Measurements from ENCODE around the gene NOP58. TPM values are rescaled to one million over a fixed set of nuclear protein-coding genes. Genes with fewer than 3 reads are reported as not detected.
A peak's percentile ranks its signal among the peaks of the same experiment; 100 is the strongest.
"Not testable (repeated sequence)": the region's sequence is repeated elsewhere in the genome, so short reads cannot be mapped to it uniquely, and the experiment has no call there.

NOP58 gene, protein sequence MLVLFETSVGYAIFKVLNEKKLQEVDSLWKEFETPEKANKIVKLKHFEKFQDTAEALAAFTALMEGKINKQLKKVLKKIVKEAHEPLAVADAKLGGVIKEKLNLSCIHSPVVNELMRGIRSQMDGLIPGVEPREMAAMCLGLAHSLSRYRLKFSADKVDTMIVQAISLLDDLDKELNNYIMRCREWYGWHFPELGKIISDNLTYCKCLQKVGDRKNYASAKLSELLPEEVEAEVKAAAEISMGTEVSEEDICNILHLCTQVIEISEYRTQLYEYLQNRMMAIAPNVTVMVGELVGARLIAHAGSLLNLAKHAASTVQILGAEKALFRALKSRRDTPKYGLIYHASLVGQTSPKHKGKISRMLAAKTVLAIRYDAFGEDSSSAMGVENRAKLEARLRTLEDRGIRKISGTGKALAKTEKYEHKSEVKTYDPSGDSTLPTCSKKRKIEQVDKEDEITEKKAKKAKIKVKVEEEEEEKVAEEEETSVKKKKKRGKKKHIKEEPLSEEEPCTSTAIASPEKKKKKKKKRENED
- polyA plus RNA-seq (ENCODE audit: low read depth in 6 of 6): 100 to 1,000 TPM in 1 of 6 donors, 10 to 100 TPM in 5; 65.9 to 103 (median 85.9) TPM

DNA sequence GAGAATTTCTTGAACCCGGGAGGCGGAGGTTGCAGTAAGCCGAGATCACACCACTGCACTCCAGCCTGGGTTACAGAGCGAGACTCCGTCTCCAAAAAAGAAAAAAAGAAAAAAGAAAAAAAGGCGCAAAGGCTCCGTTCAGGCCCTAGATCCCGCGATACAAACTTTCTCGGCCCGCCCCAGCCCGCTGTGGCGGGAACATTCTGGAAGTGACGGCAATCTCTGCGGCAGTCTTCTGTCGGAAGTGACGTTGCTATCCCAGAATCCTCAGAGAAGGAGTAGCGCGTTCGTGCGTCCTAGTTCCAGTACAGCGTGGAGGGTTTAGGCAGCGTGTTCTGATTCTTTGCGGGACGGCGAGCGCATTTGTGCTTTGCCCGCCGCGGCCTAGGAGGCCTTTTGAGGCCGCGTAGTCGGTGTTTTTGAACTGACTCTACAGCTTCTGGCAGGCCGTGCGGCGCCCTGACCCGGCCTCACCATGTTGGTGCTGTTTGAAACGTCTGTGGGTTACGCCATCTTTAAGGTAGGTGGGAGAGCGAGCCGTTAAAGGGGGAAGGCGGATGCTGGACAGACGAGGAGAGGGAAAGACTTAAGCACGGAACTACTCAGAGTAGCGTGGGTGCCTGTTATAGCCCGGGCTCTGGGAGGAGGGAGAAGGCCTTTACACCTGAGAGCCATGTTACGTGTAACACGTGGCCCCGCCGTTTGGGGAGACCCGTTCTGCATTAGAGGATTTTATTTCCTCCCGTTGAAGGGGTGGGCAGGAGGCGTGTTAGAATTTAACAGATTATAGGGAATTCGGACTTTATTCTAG, at the start of gene NOP58:
NOP58 (plus strand) TSS at position 297 of the 811 bp plus-strand sequence; CDS start at position 476, 179 bp downstream.
- DNase-seq (peak; percentile 90), ATAC-seq (ENCODE audit: low read depth in 2 of 2) (peak; percentile 82 to 87)
- Mint-ChIP-seq H3K27ac (peak within 1 kb of the TSS in 4 of 6 donors; percentile 60 to 92 (median 69)), H3K9me3 (no peaks in the 10 kb centered on the region), H3K4me1 (peaks cover 6 to 30% (median 18%) of the 10 kb centered on the region in 3 donors), H3K36me3 (no peaks in the 10 kb centered on the region), H3K27me3 (no peaks in the 10 kb centered on the region), H3K4me3 (peak within 1 kb of the TSS in 5 of 8 donors; percentile 40 to 83 (median 75))

DNA sequence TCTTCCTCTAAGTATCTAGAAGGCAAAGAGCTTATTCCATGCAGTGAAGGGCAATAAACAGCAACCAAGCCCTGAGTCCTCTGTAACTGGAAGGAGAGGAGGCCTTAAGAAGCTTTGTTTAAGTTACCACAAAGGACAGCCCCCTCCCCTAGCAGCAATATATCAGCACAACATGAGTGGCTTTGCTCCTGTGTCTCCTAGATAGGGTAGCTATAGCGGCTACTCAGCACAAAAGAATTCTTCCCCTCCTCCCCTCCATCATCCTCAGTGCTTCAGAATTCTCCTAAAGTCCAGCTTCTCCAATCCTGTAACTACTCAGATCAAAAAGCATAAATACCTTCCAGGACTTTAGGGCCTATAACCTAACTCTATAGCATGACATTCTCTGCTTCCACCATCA, 43.7 kb upstream of the NOP58 start:
- Mint-ChIP-seq H3K4me1 (peaks cover 19 to 33% (median 25%) of the 10 kb centered on the region in 3 donors), H3K36me3 (peaks cover 17 to 19% of the 10 kb centered on the region in 2 donors), H3K27me3 (no peaks in the 10 kb centered on the region), H3K27ac (peak overlapping the region in 4 of 6 donors; percentile 18 to 63 (median 46)), H3K9me3 (no peaks in the 10 kb centered on the region), H3K4me3 (no peak overlapping the region)
- ATAC-seq (ENCODE audit: low read depth in 2 of 2) (no peak), DNase-seq (no peak)

DNA sequence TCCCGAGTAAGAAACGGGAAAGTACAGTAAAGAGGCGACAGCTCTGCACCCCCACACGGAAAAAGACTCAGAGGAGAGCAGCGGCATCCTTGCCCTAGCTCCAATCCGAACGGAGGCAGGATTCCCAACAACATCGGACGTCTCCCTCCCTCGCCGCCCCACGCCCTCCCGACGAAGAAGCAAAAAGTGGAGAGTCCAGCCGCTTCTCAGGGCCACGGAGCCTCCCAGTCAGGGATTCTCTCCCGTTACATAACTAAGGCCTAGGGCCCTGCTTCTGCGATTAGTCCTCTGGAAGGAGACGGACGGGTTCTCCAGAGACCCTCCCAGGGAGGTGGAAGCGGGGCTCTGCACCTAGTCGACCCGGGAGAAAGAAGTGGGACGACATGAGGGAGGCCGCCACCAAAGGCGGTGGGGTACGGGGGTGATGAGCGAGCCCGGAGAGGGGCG, 27.8 kb upstream of the NOP58 start:
- peak; percentile 43 to 49 for ATAC-seq (ENCODE audit: low read depth in 2 of 2)
- DNase-seq: no peak
- H3K36me3 Mint-ChIP-seq: no peaks in the 10 kb centered on the region
- peak overlapping the region; percentile 94 to 99 (median 96) for H3K4me3 Mint-ChIP-seq
- no peaks in the 10 kb centered on the region for H3K9me3 Mint-ChIP-seq
- H3K27me3 Mint-ChIP-seq: no peaks in the 10 kb centered on the region
- H3K27ac Mint-ChIP-seq: peak overlapping the region; percentile 71 to 97 (median 94)
- peaks cover 17 to 41% (median 29%) of the 10 kb centered on the region in 3 donors for H3K4me1 Mint-ChIP-seq

DNA sequence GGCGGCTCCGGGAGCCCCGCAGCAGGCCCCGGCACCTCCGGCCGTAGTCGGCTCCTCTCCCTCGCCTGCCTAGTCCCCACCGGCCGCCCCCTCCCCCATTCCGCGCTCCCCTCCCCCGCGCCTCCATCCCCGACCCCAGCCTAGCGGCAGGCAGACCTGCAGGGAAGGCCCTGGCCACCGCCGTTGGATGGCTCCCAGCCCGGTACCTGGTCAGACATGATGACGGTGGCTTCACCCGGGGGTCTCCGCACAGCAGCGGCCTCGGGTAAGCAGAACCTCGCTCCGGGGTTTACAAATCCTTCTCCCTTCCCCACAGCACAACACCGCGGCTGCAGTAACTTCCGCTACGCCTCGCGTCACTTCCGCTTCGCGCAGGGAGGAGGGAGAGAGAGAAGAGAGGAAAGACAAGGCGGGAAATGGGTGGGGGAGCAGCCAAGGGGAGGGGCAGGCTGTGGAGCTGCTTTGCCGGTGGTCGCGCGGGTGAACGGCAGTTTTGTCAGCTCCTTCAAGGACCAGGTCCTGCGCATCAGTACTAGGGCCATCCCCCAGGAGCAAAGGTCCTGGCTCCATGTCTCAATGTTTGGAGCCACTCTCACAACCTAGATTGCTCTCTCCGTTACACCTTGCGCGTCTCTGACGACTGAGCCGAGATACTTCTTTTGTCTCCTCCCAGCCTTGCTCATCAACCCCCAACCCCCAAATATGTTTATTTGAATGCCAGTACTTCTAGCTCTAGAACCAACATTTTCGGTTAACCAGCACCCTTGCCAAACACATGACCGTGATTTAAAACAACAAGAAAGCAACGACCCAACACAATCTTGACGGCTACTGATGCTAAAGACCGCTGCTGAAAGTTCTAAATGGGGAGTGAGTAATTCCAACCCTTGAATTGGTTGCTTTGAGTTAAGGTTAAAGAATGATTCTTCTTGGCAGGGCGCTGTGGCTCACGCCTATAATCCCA, 27.0 kb upstream of the NOP58 start, which contains the start of gene SUMO1:
SUMO1 (minus strand) TSS at position 364 of the 964 bp plus-strand sequence; CDS start at position 218, 146 bp downstream.
- H3K4me3 Mint-ChIP-seq: peak within 1 kb of the TSS; percentile 95 to 100 (median 96)
- no peaks in the 10 kb centered on the region for H3K9me3 Mint-ChIP-seq
- ATAC-seq (ENCODE audit: low read depth in 2 of 2) (peak; percentile 94 to 96), DNase-seq (peak; percentile 88)
- peak within 1 kb of the TSS; percentile 92 to 98 (median 98) for H3K27ac Mint-ChIP-seq
- peaks cover 17 to 37% (median 25%) of the 10 kb centered on the region in 3 donors for H3K4me1 Mint-ChIP-seq
- H3K27me3 Mint-ChIP-seq: no peaks in the 10 kb centered on the region
- H3K36me3 Mint-ChIP-seq: no peaks in the 10 kb centered on the region

DNA sequence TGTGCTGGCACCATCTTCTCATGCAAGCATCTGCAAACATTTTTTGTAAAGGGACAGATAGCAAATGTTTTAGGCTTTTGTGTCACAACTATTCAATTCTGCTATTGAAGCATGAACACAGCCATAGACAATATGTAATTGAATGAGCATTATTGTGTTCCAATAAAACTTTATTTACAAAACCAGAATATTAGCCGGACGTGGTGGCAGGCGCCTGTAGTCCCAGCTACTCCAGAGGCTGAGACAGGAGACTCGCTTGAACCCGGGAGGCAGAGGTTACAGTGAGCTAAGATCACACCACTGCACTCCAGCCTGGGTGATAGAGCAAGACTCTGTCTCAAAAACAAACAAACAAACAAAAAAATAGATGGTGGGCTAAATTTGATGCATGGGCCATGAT, 17.9 kb upstream of the NOP58 start:
- H3K4me3 Mint-ChIP-seq; H3K27ac Mint-ChIP-seq; H3K4me1 Mint-ChIP-seq; DNase-seq; ATAC-seq (ENCODE audit: low read depth in 2 of 2); H3K36me3 Mint-ChIP-seq; H3K9me3 Mint-ChIP-seq: not testable (repeated sequence)
- H3K27me3 Mint-ChIP-seq: peaks cover 3 to 38% (median 6%) of the 10 kb centered on the region in 3 donors

DNA sequence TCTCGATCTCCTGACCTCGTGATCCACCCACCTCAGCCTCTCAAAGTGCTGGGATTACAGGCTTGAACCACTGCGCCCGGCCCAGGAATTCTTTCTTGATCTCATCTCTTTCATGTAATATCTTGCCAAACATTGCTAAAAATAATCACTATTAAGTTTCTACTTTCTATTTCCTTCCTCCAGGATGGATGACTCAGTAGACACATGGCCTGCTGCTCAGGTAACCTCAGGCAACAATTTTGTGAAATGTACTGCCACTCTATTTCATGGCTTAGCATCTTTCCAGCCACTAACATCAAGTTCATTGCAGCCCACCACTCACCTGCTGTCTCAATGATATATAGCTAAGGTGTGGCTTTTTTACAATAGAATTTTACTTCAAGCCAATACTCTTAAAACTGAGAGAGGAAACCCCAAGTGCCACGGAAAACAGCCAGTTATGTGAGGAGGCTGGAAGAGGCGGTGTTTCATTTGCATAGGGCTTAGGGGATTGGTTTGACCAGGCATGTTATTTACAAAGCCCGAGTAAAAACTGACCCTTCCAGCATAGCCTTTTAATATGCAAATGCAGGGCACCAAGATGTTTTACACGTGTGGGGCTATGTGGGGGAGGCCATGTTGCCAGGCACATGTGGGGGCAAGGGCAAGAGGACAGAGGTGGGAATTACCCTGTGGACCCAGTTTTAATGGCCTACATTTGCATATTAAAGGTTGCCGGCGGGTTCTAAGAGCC, 15.9 kb upstream of the NOP58 start:
- ATAC-seq (ENCODE audit: low read depth in 2 of 2) (no peak), DNase-seq (no peak)
- no peak overlapping the region for H3K4me3 Mint-ChIP-seq
- no peaks in the 10 kb centered on the region for H3K36me3 Mint-ChIP-seq
- H3K9me3 Mint-ChIP-seq: no peaks in the 10 kb centered on the region
- H3K4me1 Mint-ChIP-seq: no peaks in the 10 kb centered on the region
- H3K27me3 Mint-ChIP-seq: peaks cover 3 to 32% (median 6%) of the 10 kb centered on the region in 3 donors
- H3K27ac Mint-ChIP-seq: no peak overlapping the region

DNA sequence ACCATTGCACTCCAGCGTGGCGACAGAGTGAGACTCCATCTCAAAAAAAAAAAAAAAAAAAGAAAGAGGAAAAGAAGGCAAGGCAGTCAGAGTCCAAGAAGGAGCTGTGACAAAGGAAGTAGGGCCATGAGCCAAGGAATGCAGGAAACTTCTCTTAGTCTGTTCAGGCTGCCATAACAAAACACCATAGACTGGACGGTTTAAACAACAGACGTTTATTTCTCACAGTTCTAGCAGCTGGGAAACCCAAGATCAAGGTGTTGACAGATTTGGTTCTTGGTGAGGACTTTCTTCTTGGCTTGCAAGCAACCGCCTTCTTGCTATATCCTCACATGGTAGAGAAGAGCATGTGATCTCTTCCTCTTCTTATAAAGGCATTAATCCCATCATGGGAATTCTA, 14.1 kb upstream of the NOP58 start:
- DNase-seq: no peak
- no peaks in the 10 kb centered on the region for H3K4me1 Mint-ChIP-seq
- no peak for ATAC-seq (ENCODE audit: low read depth in 2 of 2)
- no peaks in the 10 kb centered on the region for H3K9me3 Mint-ChIP-seq
- no peak overlapping the region for H3K27ac Mint-ChIP-seq
- H3K36me3 Mint-ChIP-seq: no peaks in the 10 kb centered on the region
- H3K27me3 Mint-ChIP-seq: peaks cover 3 to 21% (median 6%) of the 10 kb centered on the region in 3 donors
- no peak overlapping the region for H3K4me3 Mint-ChIP-seq

DNA sequence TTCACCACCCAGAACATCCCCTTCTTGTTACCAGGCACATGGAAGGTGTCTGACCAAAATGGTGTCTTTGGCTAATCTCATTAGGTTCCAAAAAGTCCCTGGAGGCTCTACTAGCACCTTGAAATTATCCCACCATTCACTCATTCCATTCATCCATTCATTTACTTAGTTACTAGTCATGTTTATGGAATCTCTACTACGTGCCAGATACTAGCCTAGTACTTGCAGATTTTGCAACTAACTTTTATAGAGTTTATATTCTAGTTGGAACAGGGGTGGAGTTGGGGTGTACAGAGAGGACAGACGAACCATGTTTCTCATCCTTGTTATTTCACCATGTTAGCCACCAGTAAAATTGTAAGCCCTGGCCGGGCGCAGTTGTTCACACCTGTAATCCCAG, 4.0 kb upstream of the NOP58 start:
- Mint-ChIP-seq H3K27ac (no peak overlapping the region), H3K4me3 (peak overlapping the region in 1 of 8 donors; percentile 45)
- ATAC-seq (ENCODE audit: low read depth in 2 of 2): no peak

DNA sequence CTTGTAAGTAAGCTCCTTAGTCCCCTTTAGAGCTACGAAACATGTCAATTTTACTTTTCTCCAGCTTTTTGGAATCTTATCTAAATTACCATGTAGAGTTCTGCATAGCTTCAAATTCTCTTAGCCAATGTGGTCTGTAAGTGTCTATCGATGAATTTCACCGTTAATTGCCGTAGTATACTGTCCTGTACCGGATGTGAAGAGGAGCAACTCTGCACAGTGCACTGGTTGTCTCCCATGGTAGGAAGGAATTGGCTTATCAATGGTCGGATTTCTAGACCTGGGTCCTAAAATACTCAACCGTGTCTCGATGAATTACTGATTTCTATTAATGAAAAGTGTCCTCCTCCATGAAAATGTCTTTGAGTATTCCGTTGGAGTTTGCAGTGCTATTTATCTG, 1.9 kb downstream of the NOP58 start:
- H3K4me3 Mint-ChIP-seq: peak overlapping the region in 2 of 8 donors; percentile 21 to 87

More for the DNA sequence above, 4.0 kb upstream of the NOP58 start:
- H3K27me3 Mint-ChIP-seq: no peaks in the 10 kb centered on the region
- no peaks in the 10 kb centered on the region for H3K36me3 Mint-ChIP-seq
- no peak for DNase-seq
- peaks cover 0 to 8% (median 0%) of the 10 kb centered on the region in 3 donors for H3K4me1 Mint-ChIP-seq
- no peaks in the 10 kb centered on the region for H3K9me3 Mint-ChIP-seq

DNA sequence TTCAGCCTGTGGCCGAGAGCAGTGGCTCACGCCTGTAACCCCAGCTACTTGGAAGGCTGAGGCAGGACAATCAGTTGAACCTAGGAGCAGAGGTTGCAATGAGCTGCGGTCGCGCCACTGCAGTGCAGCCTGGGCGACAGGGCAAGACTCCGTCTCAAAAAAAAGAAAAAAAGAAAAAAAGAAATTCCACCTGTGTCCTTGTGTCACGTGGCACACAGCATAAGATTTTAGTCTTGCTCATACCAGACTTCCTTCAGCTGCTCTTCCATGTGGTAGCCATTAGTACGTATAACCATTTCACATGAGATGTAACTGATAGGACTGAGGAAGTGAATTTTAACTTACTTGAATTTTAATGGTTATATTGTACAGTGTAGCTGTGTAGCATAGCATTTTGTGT, 4.0 kb downstream of the NOP58 start:
- DNase-seq (no peak), ATAC-seq (ENCODE audit: low read depth in 2 of 2) (no peak)
- Mint-ChIP-seq H3K4me1 (peaks cover 6 to 41% (median 27%) of the 10 kb centered on the region in 3 donors), H3K4me3 (peak overlapping the region in 4 of 8 donors; percentile 5 to 72 (median 30)), H3K27ac (peak overlapping the region in 2 of 6 donors; percentile 73 to 82), H3K27me3 (no peaks in the 10 kb centered on the region), H3K9me3 (no peaks in the 10 kb centered on the region), H3K36me3 (no peaks in the 10 kb centered on the region)

More for the DNA sequence above, 1.9 kb downstream of the NOP58 start:
- ATAC-seq (ENCODE audit: low read depth in 2 of 2): no peak
- no peaks in the 10 kb centered on the region for H3K36me3 Mint-ChIP-seq
- H3K4me1 Mint-ChIP-seq: peaks cover 6 to 45% (median 25%) of the 10 kb centered on the region in 3 donors
- peak overlapping the region in 3 of 6 donors; percentile 69 to 87 (median 80) for H3K27ac Mint-ChIP-seq
- H3K9me3 Mint-ChIP-seq: no peaks in the 10 kb centered on the region
- DNase-seq: no peak
- H3K27me3 Mint-ChIP-seq: no peaks in the 10 kb centered on the region

DNA sequence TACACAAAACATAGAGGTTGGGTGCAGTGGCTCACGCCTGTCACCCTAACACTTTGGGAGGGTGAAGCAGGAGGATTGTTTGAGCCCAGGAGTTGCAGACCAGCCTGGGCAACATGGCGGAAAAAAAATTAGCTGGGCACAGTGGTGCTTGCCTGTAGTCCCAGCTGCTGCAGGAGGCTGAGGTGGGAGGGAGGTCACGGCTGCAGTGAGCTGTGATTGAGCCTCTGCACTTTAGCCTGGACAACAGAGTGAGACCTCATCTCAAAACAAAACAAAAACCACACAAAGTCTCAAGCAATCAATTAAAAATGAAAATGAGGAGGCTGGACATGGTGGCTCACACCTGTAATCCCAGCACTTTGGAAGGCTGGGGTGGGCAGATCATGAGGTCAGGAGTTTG, 4.9 kb downstream of the NOP58 start:
- ATAC-seq (ENCODE audit: low read depth in 2 of 2): no peak
- no peak for DNase-seq
- H3K4me3 Mint-ChIP-seq: peak overlapping the region in 5 of 8 donors; percentile 26 to 72 (median 42)
- peak overlapping the region in 4 of 6 donors; percentile 20 to 84 (median 78) for H3K27ac Mint-ChIP-seq
- no peaks in the 10 kb centered on the region for H3K27me3 Mint-ChIP-seq
- H3K4me1 Mint-ChIP-seq: peaks cover 6 to 40% (median 27%) of the 10 kb centered on the region in 3 donors
- no peaks in the 10 kb centered on the region for H3K36me3 Mint-ChIP-seq
- no peaks in the 10 kb centered on the region for H3K9me3 Mint-ChIP-seq
